HG03460 (cell line): Measurements from ENCODE around the gene HMGCS2.
A peak's percentile ranks its signal among the peaks of the same experiment; 100 is the strongest.
"Not testable (repeated sequence)": the region's sequence is repeated elsewhere in the genome, so short reads cannot be mapped to it uniquely, and the experiment has no call there.

ENCODE experiments used
- ATAC-seq: cut with Tn5 transposase; IDR thresholded peaks from one replicate; pipeline ENCODE4 v1.9.1; 2021; ENCODE audit not compliant: unreplicated experiment

Gene HMGCS2

GRCh38 chr1:119731741-119732430 is 36.8 kb downstream of the HMGCS2 start:
- no peak for ATAC-seq

DNA sequence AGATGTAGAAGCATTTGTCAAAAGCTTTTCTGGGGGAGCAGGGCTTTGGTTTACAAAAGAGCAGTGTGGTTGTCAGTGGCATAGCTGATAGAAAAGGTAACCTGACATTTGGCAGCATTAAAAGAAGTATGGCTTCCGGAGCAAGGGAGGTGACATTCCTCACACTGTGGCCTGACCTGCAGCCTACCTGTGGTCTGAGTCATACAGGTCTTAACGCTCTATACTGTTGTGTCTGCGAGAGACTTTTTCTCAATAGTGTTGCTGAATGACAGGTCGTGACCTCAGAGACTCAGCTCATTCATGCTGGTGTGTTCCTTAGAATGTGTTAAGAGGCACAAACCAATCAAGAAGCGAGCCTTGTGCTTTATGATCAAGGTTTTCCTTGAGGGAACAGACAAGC is 37.6 kb downstream of the HMGCS2 start:
- ATAC-seq = no peak

DNA sequence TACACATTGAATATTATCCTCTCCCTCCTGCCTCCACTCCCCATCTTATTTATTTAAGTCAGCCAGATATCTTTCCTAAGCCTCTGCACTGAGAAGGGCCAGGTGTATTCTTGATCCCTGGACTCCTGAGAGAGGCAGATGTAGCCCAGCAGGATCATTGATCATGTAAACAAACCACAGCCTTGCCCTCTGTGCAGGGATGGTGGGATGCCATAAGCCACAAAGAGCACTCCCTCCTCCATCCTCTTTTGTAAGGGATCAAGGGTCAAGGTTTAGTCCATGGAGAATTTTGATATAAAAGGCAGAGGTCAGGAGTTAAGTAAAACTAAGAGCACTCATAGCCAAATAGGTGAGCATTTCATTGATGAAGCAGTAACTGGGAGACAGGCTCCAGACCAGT is 39.7 kb downstream of the HMGCS2 start:
- ATAC-seq = no peak

- ATAC-seq = no peak
These were observed 40.7 kb downstream of the HMGCS2 start for GRCh38 chr1:119727991-119728390.

GRCh38 chr1:119725626-119726025 is 43.1 kb downstream of the HMGCS2 start:
- ATAC-seq = no peak

GRCh38 chr1:119724611-119725218 is 44.0 kb downstream of the HMGCS2 start:
- ATAC-seq = no peak

DNA sequence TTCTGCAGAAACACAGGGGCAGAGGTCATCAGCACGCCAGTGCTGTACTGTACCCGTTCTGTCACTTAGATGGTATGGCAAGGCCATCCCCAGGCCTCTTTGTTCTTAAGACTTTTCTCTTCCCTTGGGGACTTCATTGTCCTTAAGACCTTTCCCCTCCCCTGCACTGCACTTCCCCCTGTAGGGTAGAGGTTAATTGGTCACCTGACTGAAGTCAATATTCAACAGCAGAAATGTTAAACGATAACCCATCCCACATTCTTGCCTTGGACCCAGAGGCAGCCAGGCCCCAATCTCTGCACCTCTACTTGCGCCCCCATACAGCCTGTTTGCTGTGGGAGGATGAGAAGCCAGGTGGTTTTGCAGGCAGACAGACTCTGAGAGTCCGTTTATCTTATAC is 46.8 kb downstream of the HMGCS2 start:
- no peak for ATAC-seq

- ATAC-seq = no peak
These were observed 47.8 kb downstream of the HMGCS2 start for GRCh38 chr1:119720866-119721440.

DNA sequence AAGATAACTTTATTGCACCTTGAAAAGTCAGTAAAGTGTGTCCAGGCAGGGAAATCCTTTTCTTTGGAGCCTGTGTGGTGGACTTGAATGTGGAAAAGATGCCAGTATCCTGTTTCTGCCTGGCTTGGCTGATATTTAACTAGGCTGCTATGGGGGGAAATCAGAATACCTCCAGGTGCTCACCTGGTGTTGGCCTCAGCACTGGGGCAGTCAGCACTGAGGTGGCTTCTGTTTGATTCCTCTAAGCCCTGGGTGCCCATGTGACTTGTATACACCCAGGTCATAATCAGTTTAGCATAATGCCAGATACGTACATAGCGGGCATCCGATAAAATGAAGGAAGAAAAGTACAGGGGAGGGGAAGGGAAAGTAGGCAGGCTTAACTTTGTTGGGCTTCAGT is 49.7 kb downstream of the HMGCS2 start:
- no peak for ATAC-seq

DNA sequence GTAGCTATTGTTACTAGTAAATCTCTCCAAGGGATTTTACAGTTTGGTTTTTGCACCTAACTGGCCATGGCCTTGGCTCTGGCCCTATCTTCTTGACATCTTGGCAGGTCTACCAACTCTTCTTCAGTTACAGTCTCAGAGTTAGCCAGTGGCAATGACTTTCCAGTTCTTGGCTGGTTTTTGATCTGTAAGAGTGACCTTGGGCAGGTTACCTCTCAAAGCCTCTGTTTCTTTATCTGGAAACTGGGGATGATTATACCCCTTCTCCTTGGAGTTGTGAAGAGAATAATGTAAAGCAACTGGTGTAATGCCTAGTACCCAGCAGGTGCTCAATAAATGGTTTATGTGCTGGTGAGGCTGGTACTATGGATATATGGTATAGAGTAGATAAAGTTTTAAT is 50.3 kb downstream of the HMGCS2 start:
- ATAC-seq = no peak

GRCh38 chr1:119715542-119715941 is 53.2 kb downstream of the HMGCS2 start:
- no peak for ATAC-seq

- no peak for ATAC-seq
These were observed 54.1 kb downstream of the HMGCS2 start for GRCh38 chr1:119714583-119714982.

- no peak for ATAC-seq
These were observed 54.8 kb downstream of the HMGCS2 start for GRCh38 chr1:119713749-119714456.

DNA sequence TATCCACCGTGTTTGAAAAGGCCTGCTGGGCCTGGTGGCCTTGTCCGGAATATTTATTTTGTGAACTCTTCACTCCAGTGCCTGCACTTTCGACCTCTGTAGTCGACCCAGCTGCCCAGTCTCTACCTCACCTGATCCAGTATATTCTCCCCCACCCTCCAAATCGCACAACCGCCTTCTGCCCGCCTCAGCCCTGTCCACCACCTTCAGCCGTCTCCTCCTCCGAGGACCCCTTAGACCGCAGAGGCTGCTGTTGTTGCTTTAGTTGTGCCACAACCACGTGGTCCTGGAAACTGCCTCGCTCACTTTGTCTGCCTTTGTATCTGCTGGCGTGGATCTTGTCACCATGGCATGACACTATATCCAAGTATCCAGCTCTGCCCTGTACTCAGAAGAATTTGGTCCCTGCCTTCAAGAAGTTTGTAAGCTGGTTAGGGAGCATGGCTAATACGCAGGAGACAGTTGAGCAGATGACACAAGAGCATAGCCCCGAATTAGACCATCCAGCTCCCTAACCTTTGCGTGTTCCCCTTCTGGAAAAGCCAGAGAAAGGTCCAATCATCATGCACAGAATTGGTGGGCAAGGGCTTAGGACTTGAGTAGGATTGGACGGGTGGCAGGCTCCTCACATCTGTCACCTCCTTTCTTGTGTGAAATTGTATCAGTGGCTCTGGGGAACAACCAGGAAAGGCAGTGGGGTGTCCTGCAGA is 55.5 kb downstream of the HMGCS2 start:
- ATAC-seq = no peak

GRCh38 chr1:119712342-119713038 is 56.2 kb downstream of the HMGCS2 start:
- peak; percentile 43 for ATAC-seq

GRCh38 chr1:119711804-119712341 is 56.8 kb downstream of the HMGCS2 start, which contains the start of gene PHGDH:
TSS of gene PHGDH (plus strand) at chr1:119711934. CDS start at chr1:119712023, 89 bp downstream.
- ATAC-seq = peak; percentile 61

GRCh38 chr1:119711356-119711803 is 57.3 kb downstream of the HMGCS2 start:
- not testable (repeated sequence) for ATAC-seq

DNA sequence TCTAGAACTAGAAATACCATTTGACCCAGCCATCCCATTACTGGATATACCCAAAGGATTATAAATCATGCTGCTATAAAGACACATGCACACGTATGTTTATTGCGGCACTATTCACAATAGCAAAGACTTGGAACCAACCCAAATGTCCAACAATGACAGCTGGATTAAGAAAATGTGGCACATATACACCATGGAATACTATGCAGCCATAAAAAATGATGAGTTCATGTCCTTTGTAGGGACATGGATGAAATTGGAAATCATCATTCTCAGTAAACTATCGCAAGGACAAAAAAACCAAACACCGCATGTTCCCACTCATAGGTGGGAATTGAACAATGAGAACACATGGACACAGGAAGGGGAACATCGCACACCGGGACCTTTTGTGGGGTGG is 62.1 kb downstream of the HMGCS2 start:
- not testable (repeated sequence) for ATAC-seq

- ATAC-seq = no peak
These were observed 64.8 kb downstream of the HMGCS2 start for GRCh38 chr1:119703666-119704450.
